ENCODE results near the gene MVB12A.

Gene MVB12A

DNA sequence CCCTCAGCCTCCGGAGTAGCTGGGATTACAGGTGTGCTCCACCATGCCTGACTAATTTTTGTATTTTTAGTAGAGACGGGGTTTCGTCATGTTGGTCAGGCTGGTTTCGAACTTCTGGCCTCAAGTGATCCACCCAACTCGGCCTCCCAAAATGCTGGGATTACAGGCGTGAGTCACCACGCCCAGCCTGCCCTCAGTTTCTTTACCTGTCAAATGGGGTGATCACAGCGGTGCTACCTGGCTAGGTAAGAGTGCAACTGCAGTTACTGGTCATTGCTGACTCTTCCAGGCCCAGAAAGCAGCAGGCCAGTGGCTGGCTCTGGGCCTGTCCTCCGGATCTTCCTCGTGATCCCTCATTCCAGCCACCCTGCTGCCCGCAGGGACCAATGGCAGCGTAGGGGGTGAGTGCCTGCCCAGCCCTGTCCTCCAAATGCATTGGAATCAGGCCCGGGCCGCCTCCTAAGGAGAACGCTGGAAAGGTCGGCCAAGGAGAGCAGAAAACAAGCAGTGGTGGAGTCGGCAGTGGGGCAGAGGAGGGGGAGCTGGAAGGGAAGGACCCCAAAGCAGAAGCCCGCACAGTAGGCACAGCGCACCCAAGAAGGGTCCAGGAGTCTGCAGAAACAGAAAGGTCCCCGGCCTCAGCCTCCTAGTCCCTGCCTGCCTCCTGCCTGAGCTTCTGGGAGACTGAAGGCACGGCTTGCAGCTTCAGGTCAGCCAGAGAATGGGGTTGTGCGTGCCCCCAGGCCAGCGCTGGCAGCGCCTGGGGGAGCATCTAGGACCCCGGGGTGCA, 48.6 kb downstream of the MVB12A start:
- peak overlapping the region in 10 of 11 experiments; percentile 10 to 86 (median 78); a peak in 18 of 22 replicates for H3K27ac ChIP-seq

DNA sequence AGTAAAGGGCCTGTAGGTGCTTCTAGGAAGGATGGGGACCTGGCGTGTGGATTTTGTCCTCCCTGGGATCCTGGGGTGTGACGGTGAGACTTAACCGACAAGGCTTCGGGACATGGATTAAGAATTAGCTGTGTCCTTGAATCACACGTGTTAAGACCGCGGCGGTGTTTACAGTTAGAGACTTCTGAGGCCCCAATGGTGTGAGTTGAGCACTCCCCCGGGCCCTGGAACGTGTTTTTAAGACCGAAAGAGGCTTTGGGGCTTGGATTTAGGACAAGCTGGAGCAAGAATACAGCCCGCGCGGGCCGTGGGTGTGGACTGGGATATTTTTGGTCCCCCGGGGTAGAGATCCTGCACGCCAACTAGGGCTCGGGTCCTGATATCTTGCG, 49.2 kb downstream of the MVB12A start:
- TF ChIP-seq Cebpa-rat (IDR thresholded peaks at IDR 0.05), result no peak
- Histone ChIP-seq H3K4me1 (peaks cover 49 to 75% (median 67%) of the 10 kb centered on the region in 10 experiments), H3K27me3 (no peaks in the 10 kb centered on the region), H3K4me2 (peak overlapping the region; percentile 75 to 98 (median 92)), H3K36me3 (no peaks in the 10 kb centered on the region; a peak in 1 of 22 replicates), H3K4me3 (peak overlapping the region; percentile 66 to 92 (median 78)), H3K27ac (peak overlapping the region; percentile 53 to 86 (median 78); a peak in 21 of 22 replicates), H3K9ac (peak overlapping the region; percentile 66 to 88 (median 83)), H3K9me3 (replicated peaks in 1 of 11) (no peaks in the 10 kb centered on the region), H4K20me1 (peaks cover 0 to 9% (median 0%) of the 10 kb centered on the region in 11 experiments; a peak in 5 of 22 replicates)

More for the DNA sequence above, 48.6 kb downstream of the MVB12A start:
- Histone ChIP-seq H4K20me1 (peaks cover 0 to 9% (median 0%) of the 10 kb centered on the region in 11 experiments; a peak in 5 of 22 replicates), H3K4me1 (peaks cover 44 to 69% (median 63%) of the 10 kb centered on the region in 10 experiments), H3K4me3 (peak overlapping the region in 9 of 10 experiments; percentile 66 to 92 (median 78); a peak in 18 of 20 replicates), H3K27me3 (no peaks in the 10 kb centered on the region), H3K4me2 (peak overlapping the region; percentile 75 to 98 (median 92)), H3K36me3 (no peaks in the 10 kb centered on the region), H3K9ac (peak overlapping the region; percentile 66 to 88 (median 83); a peak in 20 of 22 replicates), H3K9me3 (replicated peaks in 1 of 11) (no peaks in the 10 kb centered on the region)
- TF ChIP-seq Cebpa-rat (IDR thresholded peaks at IDR 0.05), result no peak

DNA sequence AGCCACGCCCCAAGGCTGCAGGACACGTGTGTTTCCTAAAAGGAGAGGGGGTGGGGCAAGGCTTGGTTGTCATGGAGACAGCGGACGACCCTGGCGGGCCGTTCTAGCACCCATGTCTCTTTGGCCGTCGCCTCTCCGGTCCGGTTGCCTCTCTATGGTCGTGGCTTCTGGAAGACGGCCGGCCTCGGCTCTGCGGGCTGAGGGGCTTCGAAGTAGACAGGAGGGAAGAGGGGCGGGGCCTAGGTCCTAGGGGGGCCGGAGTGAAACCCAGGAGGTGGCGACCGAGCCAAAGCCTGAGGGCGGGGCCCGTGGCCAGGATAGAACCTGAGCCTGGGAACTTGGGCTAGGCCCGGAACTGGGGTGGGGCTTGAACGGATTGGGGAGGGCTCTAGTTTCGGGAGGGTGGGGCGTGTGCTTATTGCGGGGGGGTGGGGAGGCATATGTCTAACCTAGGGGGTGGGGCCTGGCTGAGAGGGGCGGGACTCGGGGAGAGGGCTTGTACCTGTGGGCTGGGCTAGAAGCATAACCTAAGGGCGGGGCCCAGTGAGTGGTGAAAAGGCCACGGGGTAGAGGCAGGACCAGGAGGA, 49.7 kb downstream of the MVB12A start:
- Histone ChIP-seq H3K9ac (peak overlapping the region; percentile 75 to 89 (median 86)), H3K4me1 (peaks cover 54 to 80% (median 71%) of the 10 kb centered on the region in 10 experiments), H4K20me1 (peaks cover 0 to 9% (median 0%) of the 10 kb centered on the region in 11 experiments; a peak in 5 of 22 replicates), H3K27ac (peak overlapping the region; percentile 74 to 86 (median 79); a peak in 21 of 22 replicates), H3K27me3 (no peaks in the 10 kb centered on the region), H3K9me3 (replicated peaks in 1 of 11) (no peaks in the 10 kb centered on the region), H3K36me3 (no peaks in the 10 kb centered on the region; a peak in 1 of 22 replicates), H3K4me2 (peak overlapping the region; percentile 75 to 98 (median 92)), H3K4me3 (peak overlapping the region; percentile 66 to 92 (median 78))
- no peak for TF ChIP-seq Cebpa-rat (IDR thresholded peaks at IDR 0.05)

DNA sequence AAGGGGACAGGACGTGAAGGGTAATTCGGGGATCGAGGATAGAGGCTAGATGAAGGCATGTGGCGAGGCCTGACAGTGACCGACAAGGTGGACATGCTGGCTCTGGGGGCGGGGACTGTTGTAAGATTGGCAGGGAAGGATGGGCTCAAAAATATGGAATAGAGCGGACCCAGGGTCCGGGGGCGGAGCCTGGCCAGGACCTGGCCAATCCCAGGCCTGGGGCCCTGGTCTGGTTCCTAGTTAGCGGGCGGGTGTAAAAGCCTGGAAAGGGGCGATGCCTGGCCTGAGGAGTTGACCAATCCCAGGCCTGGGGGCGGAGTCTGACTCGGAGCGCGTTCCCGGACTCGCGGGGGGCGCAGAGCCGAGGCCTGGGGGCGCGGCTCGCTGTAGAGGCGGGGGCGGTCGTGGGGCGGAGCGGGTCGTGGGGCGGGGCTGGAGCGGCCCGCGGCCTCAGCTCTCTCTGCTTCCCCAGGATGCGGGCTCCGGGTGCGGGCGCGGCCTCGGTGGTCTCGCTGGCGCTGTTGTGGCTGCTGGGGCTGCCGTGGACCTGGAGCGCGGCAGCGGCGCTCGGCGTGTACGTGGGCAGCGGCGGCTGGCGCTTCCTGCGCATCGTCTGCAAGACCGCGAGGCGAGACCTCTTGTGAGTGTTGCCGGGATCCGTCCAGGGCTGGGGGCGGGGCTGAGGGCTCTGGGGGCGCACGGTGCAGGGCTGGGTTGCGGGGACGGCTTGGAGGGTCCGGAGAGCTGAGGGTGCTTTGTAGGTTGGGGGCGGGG, 50.4 kb downstream of the MVB12A start, which contains the start of gene SLC27A1:
Gene SLC27A1 (plus strand): TSS at position 457 of the 774 bp plus-strand sequence. CDS start 17 bp downstream, at position 474.
- Histone ChIP-seq H3K4me3 (peak within 1 kb of the TSS; percentile 66 to 92 (median 78)), H3K9me3 (replicated peaks in 1 of 11) (no peaks in the 10 kb centered on the region), H3K27ac (peak within 1 kb of the TSS; percentile 74 to 86 (median 79); a peak in 21 of 22 replicates), H4K20me1 (peaks cover 0 to 9% (median 0%) of the 10 kb centered on the region in 11 experiments; a peak in 5 of 22 replicates), H3K4me1 (peaks cover 61 to 84% (median 77%) of the 10 kb centered on the region in 10 experiments), H3K27me3 (no peaks in the 10 kb centered on the region), H3K9ac (peak within 1 kb of the TSS; percentile 75 to 89 (median 86)), H3K4me2 (peak within 1 kb of the TSS; percentile 92 to 99 (median 98)), H3K36me3 (no peaks in the 10 kb centered on the region; a peak in 1 of 22 replicates)
- no peak for TF ChIP-seq Cebpa-rat (IDR thresholded peaks at IDR 0.05)

DNA sequence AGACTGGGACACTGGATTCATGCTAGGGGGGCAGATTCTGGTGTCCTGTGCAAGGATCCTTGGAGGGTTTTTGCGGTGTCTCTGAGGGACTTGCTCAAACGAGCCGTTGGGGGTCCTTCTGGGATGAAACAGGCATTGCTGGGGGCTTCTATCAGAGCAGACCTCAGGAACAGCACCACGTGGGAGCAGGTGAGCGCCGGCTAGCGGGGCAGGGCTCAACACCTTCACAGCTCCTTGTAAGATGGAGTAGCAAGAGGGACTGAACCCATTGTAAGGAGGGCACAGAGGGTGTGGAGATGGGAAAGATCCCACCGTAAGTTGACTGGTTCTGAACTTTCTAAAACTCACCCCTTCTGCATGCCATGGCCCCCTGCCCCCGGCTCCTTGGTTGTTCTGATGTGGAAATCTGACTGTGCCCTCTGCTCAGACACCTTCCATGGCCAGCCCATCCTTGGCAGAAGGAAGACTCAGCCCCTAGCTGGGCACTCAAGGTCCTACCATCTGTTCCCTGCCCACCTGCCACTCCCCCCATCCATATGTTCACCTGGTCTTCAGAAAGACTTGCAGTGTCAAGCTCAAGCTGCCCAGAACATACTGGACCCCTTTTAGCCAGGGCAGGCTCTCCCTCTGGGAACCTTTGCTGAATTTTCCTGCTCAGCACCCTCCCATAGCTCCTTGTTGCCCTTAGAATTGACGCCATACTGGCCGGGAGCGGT, 51.7 kb downstream of the MVB12A start:
- Histone ChIP-seq H3K9ac (peak overlapping the region; percentile 75 to 89 (median 86)), H3K36me3 (no peaks in the 10 kb centered on the region; a peak in 1 of 22 replicates), H3K4me2 (peak overlapping the region; percentile 92 to 99 (median 98)), H3K27me3 (no peaks in the 10 kb centered on the region), H3K27ac (peak overlapping the region in 9 of 11 experiments; percentile 50 to 86 (median 78); a peak in 15 of 22 replicates), H3K4me1 (peaks cover 73 to 86% (median 80%) of the 10 kb centered on the region in 10 experiments), H3K9me3 (replicated peaks in 1 of 11) (no peaks in the 10 kb centered on the region), H4K20me1 (peaks cover 0 to 9% (median 0%) of the 10 kb centered on the region in 11 experiments; a peak in 5 of 22 replicates), H3K4me3 (peak overlapping the region; percentile 66 to 92 (median 78))
- TF ChIP-seq Cebpa-rat (IDR thresholded peaks at IDR 0.05), result no peak

DNA sequence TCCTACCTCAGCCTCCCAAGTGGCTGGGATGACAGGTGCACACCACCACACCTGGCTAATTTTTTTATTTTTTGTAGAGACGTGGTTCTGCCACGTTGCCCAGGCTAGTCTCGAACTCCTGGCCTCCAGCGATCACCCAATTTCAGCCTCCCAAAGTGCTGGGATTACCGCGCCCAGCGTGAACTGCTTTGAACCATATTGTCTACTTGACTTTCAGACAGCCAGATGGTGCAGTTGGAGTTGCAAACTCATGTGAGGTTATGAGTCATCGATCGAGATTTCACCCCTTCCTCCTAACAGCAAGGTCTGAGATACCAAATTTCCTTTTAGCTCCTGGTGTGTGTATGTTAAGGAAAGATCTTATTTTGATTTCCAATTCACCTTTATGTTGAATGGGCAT, 53.2 kb downstream of the MVB12A start:
- peaks cover 0 to 9% (median 0%) of the 10 kb centered on the region in 11 experiments; a peak in 5 of 22 replicates for H4K20me1 ChIP-seq
- peaks cover 59 to 76% (median 72%) of the 10 kb centered on the region in 10 experiments for H3K4me1 ChIP-seq
- H3K36me3 ChIP-seq, result no peaks in the 10 kb centered on the region; a peak in 2 of 22 replicates
- peak overlapping the region in 5 of 10 experiments; percentile 1 to 92 (median 5); a peak in 3 of 20 replicates for H3K4me3 ChIP-seq
- no peak for TF ChIP-seq Cebpa-rat (IDR thresholded peaks at IDR 0.05)
- H3K9ac ChIP-seq, result peak overlapping the region in 6 of 11 experiments; percentile 2 to 64 (median 54); a peak in 12 of 22 replicates
- H3K27ac ChIP-seq, result peak overlapping the region; percentile 24 to 85 (median 67); a peak in 18 of 22 replicates
- peak overlapping the region in 10 of 11 experiments; percentile 24 to 99 (median 98); a peak in 20 of 22 replicates for H3K4me2 ChIP-seq
- no peaks in the 10 kb centered on the region for H3K27me3 ChIP-seq
- no peaks in the 10 kb centered on the region for H3K9me3 ChIP-seq (replicated peaks in 1 of 11)

Data from BLaER1 treated with 17β-estradiol and CSF1 and Interleukin-3, amounts not matched to agents 10 nM and 100 nM (cell line).